Pancreas (tissue), 10 donors: ENCODE results near the gene ACOT11. TPM values are rescaled to one million over a fixed set of nuclear protein-coding genes. Genes with fewer than 3 reads are reported as not detected.

Experiments used
- ATAC-seq, 4 donors: fragments of 200-7000 bp; cut with Tn5 transposase; one replicate each; pipeline versions ENCODE4 v1.8.0 to v1.9.1; 2020; ENCODE audit warnings: mild to moderate bottlenecking in 4 of 4, moderate library complexity in 4 of 4
- DNase-seq, 6 donors: peaks; one replicate each; pipeline ENCODE4 v3.0.0-alpha.2; 2020
- FAIRE-seq: peaks from 2 replicates; lab custom pipeline; 2012; peaks lifted over from hg19 to GRCh38; lab: Jason Lieb, UNC
- H3K27ac ChIP-seq, 4 donors: fragments of 200-600 bp; sonication (generic); 1 replicate in 3 of 4; 2 replicates in 1 of 4; pipeline versions ENCODE4 v1.5.0 to v1.8.0; 2020
- H3K27me3 ChIP-seq, 4 donors: fragments of 200-600 bp; one replicate each; pipeline ENCODE4 v1.8.0; 2021
- H3K36me3 ChIP-seq, 3 donors: fragments of 200-600 bp; sonication (generic) in 1 of 3; one replicate each; pipeline versions ENCODE4 v1.5.0 to v1.8.0; 2020 to 2021
- H3K4me1 ChIP-seq, 3 donors: fragments of 200-600 bp; one replicate each; pipeline ENCODE4 v1.8.0; 2021
- H3K4me3 ChIP-seq, 4 donors: fragments of 200-600 bp; sonication (generic) in 2 of 4; one replicate each; pipeline versions ENCODE4 v1.5.0 to v1.8.0; 2020 to 2021
- H3K9me3 ChIP-seq, 4 donors: fragments of 200-600 bp; one replicate each; pipeline ENCODE4 v1.8.0; 2021
- WGBS, 2 donors: extraction: QIAGEN DNeasy Blood & Tissue Kit; methylation state at CpG; one replicate each; pipeline ENCODE4 v1.1.7; 2013; 5-methylcytosine and 5-hydroxymethylcytosine counted together
- intact Hi-C, 3 donors: fragments of 100-400 bp; cut with DNase I; formaldehyde crosslinking; loops; one replicate each; pipeline versions ENCODE4 v1.11.1 to v1.14.2; 2022
- polyA plus RNA-seq, 2 donors: library from polyadenylated mRNA; stranded (reverse); fragments of 200-250 nt; gene quantifications; one replicate each; pipeline ENCODE4 v1.2.3, GENCODE V29; 2013
- total RNA-seq, 6 donors: library from RNA; stranded (reverse); fragmentation: NEBNext Ultra II Directional in 4 of 6; extraction: Animal tissue kit (Norgen Biotek cat#: 25700) in 4 of 6; gene quantifications; one replicate each; pipeline versions ENCODE4 v1.2.1 to v1.2.4, GENCODE V29; 2021 to 2023
- TF ChIP-seq, protein P1 (sequence below), 4 donors: fragments of 200-600 bp; sonication (generic) in 3 of 4; IDR thresholded peaks; one replicate each; pipeline versions ENCODE4 v1.5.0 to v1.8.0; 2021; ENCODE audit warnings: antibody characterized with exemption in 4 of 4
- donor health status: healthy with polysubstance abuse.
- donor health status: DM: no; HTN: no; CAD: no; lungs with moderate emphysema.
- donor health status: DM: no; HTN: no; CAD: no.
- donor health status: control.
- donor health status: control.
- donor health status: Bipolar disorder and iron deficiency.
- donor health status: DM: yes; HTN: yes; CAD: no.
- donor health status: DM: no; HTN: no; CAD: no.
- donor health status: DM: no; HTN: no; CAD: no.
- donor health status: DM: yes; HTN: yes; CAD: no.

The ACOT11 gene
- total and polyA plus RNA-seq, 8 donors = 2.6 to 6.7 (median 3.1) TPM

DNA sequence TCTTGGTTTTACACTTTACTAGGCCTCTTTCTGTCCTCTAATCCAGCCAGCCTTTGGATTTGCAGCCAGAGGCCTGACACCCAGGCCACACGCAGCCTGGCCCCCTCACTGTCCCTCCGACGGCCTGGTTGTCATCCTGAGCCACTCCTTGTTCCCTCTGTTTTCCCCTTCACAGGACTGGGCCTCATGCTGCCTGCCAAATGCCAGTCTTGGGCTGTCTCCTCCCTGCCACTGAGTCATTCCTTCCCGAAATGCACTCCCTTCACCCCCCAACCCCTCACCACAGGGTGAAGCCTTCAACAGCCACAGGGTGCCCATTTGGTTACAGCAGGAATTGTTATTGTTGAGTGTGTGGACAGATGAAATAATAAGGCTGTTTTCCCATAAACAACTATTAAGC lies 21.3 kb downstream of the ACOT11 start:
- no peak for DNase-seq
- Histone ChIP-seq H3K36me3 (no peaks in the 10 kb centered on the region), H3K4me3 (no peak overlapping the region), H3K9me3 (no peaks in the 10 kb centered on the region), H3K4me1 (peaks cover 0 to under 1% (median 0%) of the 10 kb centered on the region in 3 donors), H3K27me3 (no peaks in the 10 kb centered on the region), H3K27ac (no peak overlapping the region)
- TF ChIP-seq, protein P1, sequence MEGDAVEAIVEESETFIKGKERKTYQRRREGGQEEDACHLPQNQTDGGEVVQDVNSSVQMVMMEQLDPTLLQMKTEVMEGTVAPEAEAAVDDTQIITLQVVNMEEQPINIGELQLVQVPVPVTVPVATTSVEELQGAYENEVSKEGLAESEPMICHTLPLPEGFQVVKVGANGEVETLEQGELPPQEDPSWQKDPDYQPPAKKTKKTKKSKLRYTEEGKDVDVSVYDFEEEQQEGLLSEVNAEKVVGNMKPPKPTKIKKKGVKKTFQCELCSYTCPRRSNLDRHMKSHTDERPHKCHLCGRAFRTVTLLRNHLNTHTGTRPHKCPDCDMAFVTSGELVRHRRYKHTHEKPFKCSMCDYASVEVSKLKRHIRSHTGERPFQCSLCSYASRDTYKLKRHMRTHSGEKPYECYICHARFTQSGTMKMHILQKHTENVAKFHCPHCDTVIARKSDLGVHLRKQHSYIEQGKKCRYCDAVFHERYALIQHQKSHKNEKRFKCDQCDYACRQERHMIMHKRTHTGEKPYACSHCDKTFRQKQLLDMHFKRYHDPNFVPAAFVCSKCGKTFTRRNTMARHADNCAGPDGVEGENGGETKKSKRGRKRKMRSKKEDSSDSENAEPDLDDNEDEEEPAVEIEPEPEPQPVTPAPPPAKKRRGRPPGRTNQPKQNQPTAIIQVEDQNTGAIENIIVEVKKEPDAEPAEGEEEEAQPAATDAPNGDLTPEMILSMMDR (IDR thresholded peaks at IDR 0.05) = no peak
- FAIRE-seq = no peak
- intact Hi-C loops = no loop called here
- ATAC-seq = no peak
- 80 to 82% methylated on average over 4 of the region's 4 CpGs for WGBS, 2 donors

DNA sequence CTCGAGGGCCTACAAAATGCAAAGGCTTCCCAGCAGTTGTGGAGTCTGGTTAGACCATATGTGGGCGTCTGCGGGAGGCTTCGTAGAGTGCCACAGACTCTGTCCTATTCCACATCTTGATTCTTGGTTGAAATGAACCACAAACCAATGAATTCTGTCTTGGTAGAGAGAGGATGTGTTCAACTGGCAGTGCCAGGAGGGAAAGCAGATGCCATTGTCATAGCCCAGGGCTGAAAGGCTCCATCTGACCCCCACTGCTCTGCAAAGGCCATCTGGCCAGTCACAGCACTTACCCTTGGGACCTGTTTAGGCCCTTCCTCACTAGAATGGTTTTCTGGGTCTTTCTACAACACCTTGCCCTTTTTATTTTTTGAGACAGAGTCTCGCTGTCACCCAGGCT lies 22.1 kb downstream of the ACOT11 start:
- no peak overlapping the region for H3K27ac ChIP-seq
- no peaks in the 10 kb centered on the region for H3K4me1 ChIP-seq
- 95 to 96% methylated on average over 5 of the region's 5 CpGs for WGBS, 2 donors
- TF ChIP-seq, protein P1 (IDR thresholded peaks at IDR 0.05) = no peak
- H3K27me3 ChIP-seq = no peaks in the 10 kb centered on the region
- intact Hi-C loops = no loop called here
- FAIRE-seq (no peak), ATAC-seq (no peak), DNase-seq (no peak)
- H3K4me3 ChIP-seq = no peak overlapping the region
- H3K9me3 ChIP-seq = no peaks in the 10 kb centered on the region
- no peaks in the 10 kb centered on the region for H3K36me3 ChIP-seq

DNA sequence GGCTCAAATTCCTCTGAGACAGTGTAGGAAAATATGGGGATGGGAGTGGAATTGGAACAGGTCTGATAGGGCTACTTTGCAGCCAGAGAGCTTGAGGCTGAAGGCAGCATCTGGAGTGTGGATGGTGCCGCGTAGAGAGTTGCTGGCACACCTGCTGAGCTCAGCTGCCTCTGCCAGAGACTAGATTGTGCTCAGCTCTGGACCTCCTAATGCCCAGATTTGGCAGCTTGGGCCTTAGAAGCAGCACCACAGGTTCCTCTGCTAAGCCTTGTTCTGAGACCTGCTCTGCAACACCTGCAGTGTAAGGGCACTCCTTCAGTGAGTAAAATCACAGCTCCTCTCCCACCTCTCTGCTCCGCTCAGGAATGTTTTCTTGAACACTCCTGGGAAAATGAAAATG lies 23.3 kb downstream of the ACOT11 start:
- Histone ChIP-seq H3K4me3 (no peak overlapping the region), H3K36me3 (no peaks in the 10 kb centered on the region), H3K27me3 (no peaks in the 10 kb centered on the region), H3K9me3 (no peaks in the 10 kb centered on the region), H3K4me1 (no peaks in the 10 kb centered on the region), H3K27ac (no peak overlapping the region)
- DNase-seq = no peak
- 87 to 91% methylated on average over 3 of the region's 3 CpGs for WGBS, 2 donors
- TF ChIP-seq, protein P1 (IDR thresholded peaks at IDR 0.05) = no peak
- ATAC-seq = no peak
- no peak for FAIRE-seq
- intact Hi-C loops = no loop called here

DNA sequence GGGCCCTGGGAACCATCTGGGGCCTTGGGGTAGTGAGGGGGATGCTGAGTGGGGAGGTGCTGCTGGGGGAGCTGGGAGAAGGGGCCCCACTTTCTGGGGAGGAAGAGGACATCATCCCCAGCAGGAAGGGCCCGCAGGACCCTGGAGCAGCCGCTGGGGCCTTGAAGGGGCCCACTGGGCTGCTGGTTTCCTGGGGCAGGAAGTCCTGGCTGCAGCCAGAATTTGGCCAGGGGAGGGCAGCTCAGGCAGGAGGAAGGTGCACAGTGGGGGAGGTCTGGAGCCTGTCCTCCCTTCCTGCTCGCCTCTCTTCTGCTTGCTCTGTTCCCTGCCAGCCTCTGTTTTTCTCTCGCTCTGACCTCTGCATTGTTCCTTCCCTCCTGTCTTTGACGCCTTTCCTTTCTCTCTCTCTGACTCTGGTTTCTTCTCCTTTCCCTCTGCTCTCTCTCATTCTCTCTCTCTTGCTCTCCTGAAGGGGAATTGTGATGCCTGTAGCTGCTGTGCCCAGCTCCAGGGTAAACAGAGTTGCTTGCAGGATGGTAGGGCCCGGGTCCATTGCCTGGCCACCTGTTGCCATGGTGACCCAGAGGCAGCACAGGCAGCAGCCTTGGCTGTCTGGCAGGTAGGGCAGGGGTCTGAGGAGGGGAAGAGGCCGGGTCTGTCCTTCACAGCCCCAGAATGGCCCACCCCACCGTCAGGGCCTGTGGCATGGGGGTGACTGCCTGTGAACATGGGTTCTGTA lies 23.9 kb downstream of the ACOT11 start:
- DNase-seq (no peak), ATAC-seq (peak in 1 of 4 donors; percentile 19), FAIRE-seq (no peak)
- H3K9me3 ChIP-seq = no peaks in the 10 kb centered on the region
- no peak overlapping the region for H3K27ac ChIP-seq
- intact Hi-C loops = no loop called here
- no peaks in the 10 kb centered on the region for H3K27me3 ChIP-seq
- H3K4me3 ChIP-seq = no peak overlapping the region
- TF ChIP-seq, protein P1 (IDR thresholded peaks at IDR 0.05) = no peak
- 68 to 75% methylated on average over 8 of the region's 8 CpGs for WGBS, 2 donors
- no peaks in the 10 kb centered on the region for H3K36me3 ChIP-seq
- no peaks in the 10 kb centered on the region for H3K4me1 ChIP-seq

DNA sequence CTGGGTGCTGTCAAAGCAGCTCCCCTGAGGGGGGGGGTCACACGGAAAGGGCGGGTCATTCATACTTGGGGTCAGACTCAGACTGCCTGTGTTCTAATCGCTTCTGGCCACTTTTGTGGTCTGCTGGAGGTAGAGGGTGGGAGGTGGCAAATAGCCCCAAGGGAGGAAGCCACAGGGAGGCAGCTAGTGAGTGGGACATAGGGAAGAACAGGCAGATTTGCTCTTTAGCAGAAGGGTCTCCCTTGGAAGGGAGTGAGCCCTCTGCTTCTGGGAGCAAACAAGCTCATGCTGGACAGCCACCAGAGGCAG lies 24.5 kb downstream of the ACOT11 start:
- intact Hi-C loops = no loop called here
- no peak overlapping the region for H3K27ac ChIP-seq
- FAIRE-seq (no peak), ATAC-seq (no peak), DNase-seq (no peak)
- 67 to 76% methylated on average over 3 of the region's 3 CpGs for WGBS, 2 donors
- no peaks in the 10 kb centered on the region for H3K36me3 ChIP-seq
- H3K27me3 ChIP-seq = no peaks in the 10 kb centered on the region
- H3K9me3 ChIP-seq = no peaks in the 10 kb centered on the region
- H3K4me1 ChIP-seq = peaks cover 0 to 3% (median 0%) of the 10 kb centered on the region in 3 donors
- no peak overlapping the region for H3K4me3 ChIP-seq
- TF ChIP-seq, protein P1 (IDR thresholded peaks at IDR 0.05) = no peak
